HG02885 (cell line): ENCODE data around the gene CRTC1.

Source experiments
- ATAC-seq: cut with Tn5 transposase; IDR thresholded peaks from one replicate; pipeline ENCODE4 v1.9.1; 2021; ENCODE audit warnings: mild to moderate bottlenecking; ENCODE audit not compliant: unreplicated experiment, poor library complexity

The CRTC1 gene

GRCh38 chr19:18778076-18778389 is 94.6 kb downstream of the CRTC1 start:
- no peak for ATAC-seq

- no peak for ATAC-seq
Measured at GRCh38 chr19:18778826-18779495, 95.5 kb downstream of the CRTC1 start.

- ATAC-seq, result no peak
Measured at GRCh38 chr19:18780081-18780480, 96.6 kb downstream of the CRTC1 start.

DNA sequence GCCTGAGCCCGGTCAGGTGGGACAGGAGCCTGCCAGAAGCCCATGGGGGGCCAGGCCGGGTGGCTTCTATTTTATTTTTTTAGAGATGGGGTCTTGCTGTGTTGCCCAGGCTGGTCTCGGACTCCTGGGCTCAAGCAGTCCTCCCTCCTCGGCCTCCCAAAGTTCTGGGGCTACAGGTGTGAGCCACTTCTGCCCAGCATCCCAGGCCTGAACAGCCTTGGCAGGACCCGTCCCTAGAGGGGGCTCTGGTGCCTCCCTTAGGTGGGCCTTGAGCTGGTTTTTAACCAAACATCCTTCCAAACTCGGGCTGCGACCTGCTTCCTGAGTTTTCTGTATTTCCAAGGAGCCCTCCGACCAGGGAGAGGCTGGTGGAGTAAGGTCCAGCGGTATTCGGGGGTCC is 97.2 kb downstream of the CRTC1 start:
- ATAC-seq, result no peak

- ATAC-seq, result no peak
Measured at GRCh38 chr19:18781047-18781600, 97.6 kb downstream of the CRTC1 start.

DNA sequence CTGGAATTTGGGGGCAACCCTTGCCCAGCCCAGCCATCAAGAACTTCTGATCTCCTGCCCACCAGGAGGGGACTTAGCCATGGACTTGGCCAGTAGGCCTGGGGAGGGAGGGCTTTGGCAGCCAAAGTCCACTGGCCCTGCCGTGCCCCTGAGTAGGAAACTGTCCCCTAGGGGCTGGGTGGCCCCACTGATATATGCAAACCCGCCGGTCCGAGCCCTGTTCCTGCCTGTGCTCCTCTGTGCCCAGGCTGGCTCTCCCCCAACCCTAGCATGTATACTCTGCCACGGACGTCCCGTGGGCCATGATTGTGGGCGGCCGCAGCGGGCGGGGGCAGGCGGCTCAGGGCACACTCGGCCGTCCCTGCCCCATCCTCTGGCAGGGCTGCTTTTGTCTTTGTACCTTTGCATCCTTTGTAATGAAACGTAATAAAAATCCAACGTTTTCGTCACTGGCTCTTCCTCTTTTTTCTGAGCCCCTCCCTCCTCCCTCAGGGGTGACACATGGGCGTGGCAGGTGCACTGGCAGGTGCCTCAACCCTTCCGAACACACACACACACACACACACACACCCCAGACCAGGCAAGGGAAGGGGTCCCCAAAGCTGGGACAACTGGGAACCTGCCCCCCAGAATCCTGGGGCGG is 98.5 kb downstream of the CRTC1 start:
- no peak for ATAC-seq

DNA sequence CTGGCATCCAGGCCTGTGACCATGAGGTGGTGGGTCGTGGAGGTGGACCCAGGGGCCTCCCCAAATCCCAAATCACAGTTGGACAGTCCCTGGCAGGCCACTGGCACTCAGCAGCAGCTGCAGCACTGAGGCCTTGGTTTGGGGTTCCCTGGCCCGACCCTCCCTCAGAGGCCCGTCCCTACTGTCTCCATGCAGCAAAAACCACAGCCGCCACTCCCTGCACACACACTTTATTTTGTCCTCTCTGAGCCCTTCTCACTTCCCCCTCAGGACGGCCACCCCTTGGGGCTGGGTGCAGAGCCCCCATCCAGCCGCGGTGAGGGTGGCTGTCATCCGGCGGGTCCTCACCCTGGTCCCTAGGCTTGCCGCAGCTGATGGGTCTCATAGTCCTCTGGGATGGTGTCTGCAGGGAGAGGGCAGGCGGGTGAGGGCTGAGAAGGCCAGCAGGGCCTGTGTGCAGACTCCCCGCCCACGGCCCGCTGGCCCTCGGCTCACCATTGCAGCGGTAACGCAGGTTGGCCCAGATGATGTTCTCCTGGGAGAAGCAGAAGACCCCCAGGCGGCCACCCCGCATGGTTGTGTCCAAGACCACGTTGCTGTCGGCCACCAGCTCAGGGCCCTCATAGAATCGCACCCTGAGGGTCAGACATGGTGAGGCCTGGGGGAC is 99.2 kb downstream of the CRTC1 start:
- no peak for ATAC-seq

GRCh38 chr19:18783958-18784785 is 100.7 kb downstream of the CRTC1 start:
- no peak for ATAC-seq

- no peak for ATAC-seq
Measured at GRCh38 chr19:18784786-18785120, 101.3 kb downstream of the CRTC1 start.

GRCh38 chr19:18785179-18786124 is 102.0 kb downstream of the CRTC1 start:
- no peak for ATAC-seq

- no peak for ATAC-seq
Measured at GRCh38 chr19:18788529-18789421, 105.3 kb downstream of the CRTC1 start.

DNA sequence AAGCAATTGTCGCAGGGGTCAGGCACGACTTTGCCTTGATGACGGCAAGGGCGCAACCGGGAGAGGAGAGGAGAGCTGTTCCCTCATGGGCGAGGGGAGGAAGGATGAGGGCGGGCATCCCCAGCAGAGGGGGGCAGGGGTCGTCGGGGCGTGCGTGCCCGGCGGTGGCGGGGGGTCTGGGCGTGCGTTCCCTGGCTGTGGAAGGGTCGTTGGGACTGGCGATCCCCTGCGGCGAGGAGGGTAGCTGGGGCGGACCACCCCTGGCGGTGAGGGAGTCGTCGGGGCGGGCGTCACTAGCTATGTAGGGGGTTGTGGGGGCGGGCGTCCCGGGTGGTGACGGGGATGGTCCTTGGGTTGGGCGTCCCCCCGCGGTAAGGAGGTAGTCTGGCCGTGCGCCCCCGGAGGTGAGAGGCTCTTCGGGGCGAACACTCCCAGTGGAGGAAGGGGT is 106.0 kb downstream of the CRTC1 start:
- no peak for ATAC-seq

GRCh38 chr19:18789883-18790565 is 106.5 kb downstream of the CRTC1 start:
- no peak for ATAC-seq

DNA sequence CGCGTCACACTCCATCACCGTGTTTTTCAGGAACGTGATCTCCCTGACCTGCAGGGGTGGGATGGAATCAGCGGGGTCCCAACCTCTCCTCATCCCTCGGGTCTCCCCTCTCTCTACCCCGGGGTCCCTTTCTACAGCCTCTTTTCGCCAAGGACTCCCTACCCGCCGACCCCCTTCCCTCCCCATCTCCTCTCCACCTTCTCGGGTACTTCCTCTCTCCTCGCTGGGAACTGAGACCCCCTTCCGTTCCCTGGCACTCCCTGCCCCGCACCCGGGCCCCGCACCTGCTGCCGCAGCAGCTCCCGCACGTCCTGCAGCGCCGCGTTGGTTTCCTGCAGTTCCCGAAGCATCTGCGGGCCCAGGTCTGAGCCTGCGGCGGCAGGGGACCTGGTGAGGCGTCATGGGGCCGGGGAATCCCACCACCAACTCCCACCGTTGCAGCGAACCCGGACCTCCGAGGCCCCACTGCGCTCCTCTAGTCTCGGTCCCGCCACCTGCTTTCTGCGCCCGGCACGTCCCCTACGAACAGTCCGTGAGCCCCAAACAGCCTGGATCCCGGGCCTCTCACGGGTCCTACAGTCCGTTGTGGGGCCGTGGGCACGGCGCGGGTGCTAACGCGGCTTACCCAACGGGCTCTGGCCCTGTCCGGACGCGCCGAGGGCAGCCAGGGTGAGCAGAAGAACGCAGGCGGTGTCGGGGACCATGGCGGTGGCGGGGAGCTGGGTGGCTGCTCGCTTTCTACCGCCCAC is 107.3 kb downstream of the CRTC1 start, which contains the start of gene COMP:
TSS of gene COMP (minus strand) at position 740 of the 749 bp plus-strand sequence. CDS start at position 704, 36 bp downstream.
- no peak for ATAC-seq

DNA sequence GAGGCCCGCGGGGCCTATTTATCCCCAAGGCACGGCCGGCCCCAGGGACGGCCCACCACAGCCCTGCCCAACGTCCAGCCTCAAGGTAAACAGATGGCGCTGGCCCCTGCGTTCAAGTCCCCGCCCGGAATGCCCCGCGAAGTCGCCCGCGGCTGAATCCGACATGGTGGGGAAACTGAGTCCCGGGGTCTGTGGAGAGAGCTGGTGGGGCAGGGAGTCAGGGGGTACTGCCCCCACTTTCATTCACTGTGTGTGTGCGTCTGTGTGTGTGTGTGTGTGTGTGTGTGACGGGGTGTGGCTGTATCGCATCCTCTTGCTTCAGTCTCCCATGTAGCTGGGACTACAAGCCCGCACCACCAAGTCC is 107.8 kb downstream of the CRTC1 start:
- no peak for ATAC-seq

DNA sequence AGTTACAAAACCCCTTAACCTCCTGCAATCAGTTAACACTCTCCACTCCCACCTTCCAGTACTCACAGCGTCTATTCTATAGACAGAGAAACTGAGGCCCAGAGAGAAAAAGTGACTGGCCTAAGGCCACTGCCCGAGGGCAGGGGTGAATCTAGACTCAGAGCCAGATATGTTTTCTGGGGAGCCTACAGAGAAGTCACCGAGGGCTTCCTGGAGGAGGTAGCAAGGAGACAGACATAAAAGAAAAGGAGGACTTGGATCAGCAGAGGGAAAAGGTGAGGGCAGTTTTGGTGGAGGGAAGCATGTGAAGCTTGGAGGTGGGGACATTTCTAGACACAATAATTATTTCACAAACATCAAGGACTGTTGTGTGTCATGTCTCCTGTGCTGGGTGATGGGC is 109.2 kb downstream of the CRTC1 start:
- no peak for ATAC-seq
